ENCODE results near the gene DIP2C. TPM values are rescaled to one million over a fixed set of nuclear protein-coding genes. Genes with fewer than 3 reads are reported as not detected.

Gene DIP2C
- total RNA-seq, 1 experiment from 2014 or later = 11.4 TPM

GRCh38 chr10:571688-572451 lies 117.6 kb downstream of the DIP2C start:
- no peak for TF ChIP-seq CTCF (IDR thresholded peaks at IDR 0.05; ENCODE audit: insufficient read depth in 1 of 2, low read depth in 1 of 2, low read length in 1 of 2, severe bottlenecking in 1 of 2, unreplicated experiment in 1 of 2)
- H3K27ac Mint-ChIP-seq (ENCODE audit: unreplicated experiment) = no peak overlapping the region

GRCh38 chr10:571166-571565 lies 118.3 kb downstream of the DIP2C start:
- no peaks in the 10 kb centered on the region for H3K36me3 ChIP-seq (ENCODE audit: control insufficient read depth, insufficient read depth, low read length)
- Mint-ChIP-seq H3K9me3 (ENCODE audit: unreplicated experiment) (peaks cover 14% of the 10 kb centered on the region), H3K27me3 (ENCODE audit: insufficient read depth, unreplicated experiment) (no peaks in the 10 kb centered on the region), H3K27ac (ENCODE audit: unreplicated experiment) (no peak overlapping the region), H3K36me3 (ENCODE audit: insufficient read depth, unreplicated experiment) (no peaks in the 10 kb centered on the region), H3K4me1 (ENCODE audit: low read depth, unreplicated experiment) (peaks cover 8% of the 10 kb centered on the region), H3K4me3 (ENCODE audit: unreplicated experiment) (no peak overlapping the region)
- peaks cover 6% of the 10 kb centered on the region; the same call in 1 of the 2 replicates for H3K4me1 ChIP-seq
- DNase-seq = no peak
- intact Hi-C loops (cut with micrococcal nuclease; ENCODE audit: unreplicated experiment) = no loop called here
- POLR2A ChIA-PET = no interaction called here
- CTCF ChIA-PET = no interaction called here
- H3K27me3 ChIP-seq (replicated peaks; ENCODE audit: control insufficient read depth, insufficient read depth, low read length) = no peaks in the 10 kb centered on the region
- no TSS peak for BruUV-seq (replicated peaks)
- H3K4me3 ChIP-seq (ENCODE audit: low read depth, low read length) = no peak overlapping the region
- no peak for TF ChIP-seq CTCF (IDR thresholded peaks at IDR 0.05; ENCODE audit: insufficient read depth in 1 of 2, low read depth in 1 of 2, low read length in 1 of 2, severe bottlenecking in 1 of 2, unreplicated experiment in 1 of 2)
- H3K9me3 ChIP-seq = 0 out of 2 replicates have a peak, but pooled peaks cover 6% of the 10 kb centered on the region

More at GRCh38 chr10:571688-572451, 117.6 kb downstream of the DIP2C start:
- H3K9me3 Mint-ChIP-seq (ENCODE audit: unreplicated experiment) = peaks cover 14% of the 10 kb centered on the region
- H3K27me3 Mint-ChIP-seq (ENCODE audit: insufficient read depth, unreplicated experiment) = no peaks in the 10 kb centered on the region
- H3K9me3 ChIP-seq = 0 out of 2 replicates have a peak, but pooled peaks cover 6% of the 10 kb centered on the region
- intact Hi-C loops (cut with micrococcal nuclease; ENCODE audit: unreplicated experiment) = no loop called here
- peaks cover 8% of the 10 kb centered on the region for H3K4me1 Mint-ChIP-seq (ENCODE audit: low read depth, unreplicated experiment)
- no peaks in the 10 kb centered on the region for H3K27me3 ChIP-seq (replicated peaks; ENCODE audit: control insufficient read depth, insufficient read depth, low read length)
- no peak overlapping the region for H3K4me3 ChIP-seq (ENCODE audit: low read depth, low read length)
- H3K36me3 ChIP-seq (ENCODE audit: control insufficient read depth, insufficient read depth, low read length) = no peaks in the 10 kb centered on the region
- peaks cover 6% of the 10 kb centered on the region; the same call in 1 of the 2 replicates for H3K4me1 ChIP-seq
- ChIA-PET CTCF (no interaction called here), POLR2A (no interaction called here)
- BruUV-seq (replicated peaks) = no TSS peak
- no peak overlapping the region for H3K4me3 Mint-ChIP-seq (ENCODE audit: unreplicated experiment)
- no peaks in the 10 kb centered on the region for H3K36me3 Mint-ChIP-seq (ENCODE audit: insufficient read depth, unreplicated experiment)
- no peak for DNase-seq

GRCh38 chr10:570628-571163 lies 118.8 kb downstream of the DIP2C start:
- BruUV-seq (replicated peaks) = no TSS peak

More at GRCh38 chr10:570628-571163, 118.8 kb downstream of the DIP2C start:
- Mint-ChIP-seq H3K27me3 (ENCODE audit: insufficient read depth, unreplicated experiment) (no peaks in the 10 kb centered on the region), H3K9me3 (ENCODE audit: unreplicated experiment) (peaks cover 14% of the 10 kb centered on the region), H3K4me3 (ENCODE audit: unreplicated experiment) (no peak overlapping the region), H3K36me3 (ENCODE audit: insufficient read depth, unreplicated experiment) (no peaks in the 10 kb centered on the region), H3K4me1 (ENCODE audit: low read depth, unreplicated experiment) (peaks cover 5% of the 10 kb centered on the region), H3K27ac (ENCODE audit: unreplicated experiment) (no peak overlapping the region)
- POLR2A ChIA-PET = no interaction called here
- H3K36me3 ChIP-seq (ENCODE audit: control insufficient read depth, insufficient read depth, low read length) = no peaks in the 10 kb centered on the region
- CTCF ChIA-PET = no interaction called here
- intact Hi-C loops (cut with micrococcal nuclease; ENCODE audit: unreplicated experiment) = no loop called here
- peaks cover 3% of the 10 kb centered on the region; the same call in 1 of the 2 replicates for H3K4me1 ChIP-seq
- DNase-seq = no peak
- 0 out of 2 replicates have a peak, but pooled peaks cover 6% of the 10 kb centered on the region for H3K9me3 ChIP-seq
- no peaks in the 10 kb centered on the region for H3K27me3 ChIP-seq (replicated peaks; ENCODE audit: control insufficient read depth, insufficient read depth, low read length)
- TF ChIP-seq CTCF (IDR thresholded peaks at IDR 0.05; ENCODE audit: insufficient read depth in 1 of 2, low read depth in 1 of 2, low read length in 1 of 2, severe bottlenecking in 1 of 2, unreplicated experiment in 1 of 2) = no peak
- no peak overlapping the region for H3K4me3 ChIP-seq (ENCODE audit: low read depth, low read length)
